HepG2 (cell line): ENCODE data around the gene ZDHHC7. TPM values are rescaled to one million over a fixed set of nuclear protein-coding genes. Genes with fewer than 3 reads are reported as not detected.

Source experiments
- ATAC-seq: fragments of 200-7000 bp; cut with Tn5 transposase; 3 replicates; pipeline ENCODE4 v1.9.1; 2020; ENCODE audit warnings: mild to moderate bottlenecking, moderate library complexity
- BruUV-seq: library from RNA; stranded (reverse); fragments of 400-500 nt; replicated peaks from 2 replicates; lab custom pipeline; 2021; lab: Mats Ljungman, UMichigan
- CTCF ChIA-PET: fragments of 300-600 bp; formaldehyde crosslinking; extraction: SDS; loops from one replicate; lab custom pipeline; 2021; ENCODE audit warnings: low total read pairs, inconsistent platforms, low intra/inter-chr PET ratio; lab: Yijun Ruan, JAX
- POLR2A ChIA-PET: fragments of 350-600 bp; sonication (Branson Sonifier 250); formaldehyde crosslinking; loops from one replicate; lab custom pipeline; 2020; ENCODE audit warnings: antibody characterized with exemption, inconsistent platforms; lab: Yijun Ruan, JAX
- DNase-seq: peaks from one replicate; pipeline ENCODE4 v3.0.0-alpha.2; 2015; ENCODE audit warnings: low spot score
- FAIRE-seq: peaks from 3 replicates; lab custom pipeline; 2011; peaks lifted over from hg19 to GRCh38; lab: Jason Lieb, UNC
- H2AFZ ChIP-seq: one replicate; pipeline ENCODE4 v1.6.1; 2011; ENCODE audit warnings: low read length, inconsistent platforms
- H3K27ac ChIP-seq: fragments of 300-600 bp; 3 replicates; pipeline ENCODE4 v1.8.0; 2011; ENCODE audit warnings: mixed run types, mild to moderate bottlenecking, mixed read lengths, low read length, inconsistent platforms; ENCODE audit not compliant: insufficient read depth; ENCODE audit errors: extremely low read length
- H3K27me3 ChIP-seq, 2 experiments: fragments of 200-600 bp in 1 of 2; 2 replicates in 1 of 2; 3 replicates in 1 of 2; pipeline versions ENCODE4 v1.6.0 to v1.8.0; 2011; ENCODE audit warnings: low read length in 2 of 2, mild to moderate bottlenecking in 2 of 2, moderate library complexity in 2 of 2, inconsistent platforms in 1 of 2; ENCODE audit not compliant: insufficient read depth in 2 of 2, control insufficient read depth in 1 of 2
- H3K36me3 ChIP-seq, 2 experiments: fragments of 200-600 bp in 1 of 2; replicated peaks in 1 of 2; 2 replicates in 1 of 2; 3 replicates in 1 of 2; pipeline versions ENCODE4 v1.5.1 to v1.8.0; 2011; ENCODE audit warnings: low read length in 2 of 2, inconsistent platforms in 1 of 2; ENCODE audit not compliant: insufficient read depth in 2 of 2, control insufficient read depth in 1 of 2
- H3K4me1 ChIP-seq: 2 replicates; pipeline ENCODE4 v1.5.1; 2012; ENCODE audit warnings: low read length, inconsistent platforms; ENCODE audit not compliant: insufficient read depth
- H3K4me2 ChIP-seq: 2 replicates; pipeline ENCODE4 v1.6.0; 2011; ENCODE audit warnings: low read depth, low read length, inconsistent platforms
- H3K4me3 ChIP-seq, 3 experiments: fragments of 200-600 bp in 1 of 3; sonication (generic), shearing (Covaris generic) in 1 of 3; replicated peaks in 1 of 3; 2 replicates each; pipeline ENCODE4 v1.5.1; 2011 to 2016; ENCODE audit warnings: low read length in 3 of 3, inconsistent platforms in 2 of 3, low read depth in 2 of 3, mild to moderate bottlenecking in 2 of 3, control low read depth in 1 of 3, mixed read lengths in 1 of 3; ENCODE audit not compliant: insufficient read depth in 1 of 3
- H3K79me2 ChIP-seq: one replicate; pipeline ENCODE4 v1.6.1; 2011; ENCODE audit warnings: low read length, inconsistent platforms; ENCODE audit not compliant: insufficient read depth
- H3K9ac ChIP-seq: 2 replicates; pipeline ENCODE4 v1.6.0; 2011; ENCODE audit warnings: mild to moderate bottlenecking, low read depth, low read length, inconsistent platforms; ENCODE audit not compliant: insufficient read depth
- H3K9me3 ChIP-seq: 2 replicates; pipeline ENCODE4 v1.5.1; 2012; ENCODE audit warnings: mild to moderate bottlenecking, low read length
- H4K20me1 ChIP-seq: 2 replicates; pipeline ENCODE4 v1.6.0; 2011; ENCODE audit warnings: inconsistent platforms, mild to moderate bottlenecking, low read length, moderate library complexity; ENCODE audit not compliant: insufficient read depth
- CENPX ChIP-seq: sonication (generic); formaldehyde crosslinking; IDR thresholded peaks from 2 replicates; pipeline ENCODE4 v1.9.0; 2021; ENCODE audit warnings: mild to moderate bottlenecking, missing genetic modification reagents, moderate library complexity
- ETV6 ChIP-seq: sonication (generic); formaldehyde crosslinking; conservative IDR thresholded peaks from 2 replicates; pipeline ENCODE4 v1.4.0; 2020; ENCODE audit warnings: missing genetic modification reagents
- LRRFIP1 ChIP-seq: sonication (generic); formaldehyde crosslinking; conservative IDR thresholded peaks from 2 replicates; pipeline ENCODE4 v1.4.0; 2020; ENCODE audit warnings: missing genetic modification reagents
- MED8 ChIP-seq: sonication (generic); formaldehyde crosslinking; IDR thresholded peaks from 2 replicates; pipeline ENCODE4 v1.8.1; 2023; ENCODE audit warnings: mild to moderate bottlenecking, missing genetic modification reagents; ENCODE audit not compliant: insufficient replicate concordance
- MEF2D ChIP-seq: sonication (generic); formaldehyde crosslinking; IDR thresholded peaks from 2 replicates; pipeline ENCODE4 v1.5.1; 2020; ENCODE audit warnings: mild to moderate bottlenecking, missing genetic modification reagents
- MXD3 ChIP-seq: IDR thresholded peaks from 2 replicates; pipeline ENCODE4 v1.6.1; 2016; ENCODE audit warnings: mild to moderate bottlenecking, missing biosample characterization, missing genetic modification reagents
- NR2C2 ChIP-seq: sonication (generic); formaldehyde crosslinking; IDR thresholded peaks from 2 replicates; pipeline ENCODE4 v1.4.0; 2020; ENCODE audit warnings: missing genetic modification reagents, mild to moderate bottlenecking, moderate library complexity, borderline replicate concordance
- PCBP2 ChIP-seq: fragments of 200-400 bp; formaldehyde crosslinking; optimal IDR thresholded peaks from 2 replicates; pipeline ENCODE3; 2018; ENCODE audit warnings: low read length, low read depth; ENCODE audit not compliant: poor library complexity, severe bottlenecking
- TFE3 ChIP-seq: IDR thresholded peaks from 2 replicates; pipeline ENCODE4 v1.6.1; 2016
- THAP11 ChIP-seq: IDR thresholded peaks from 2 replicates; pipeline ENCODE4 v1.6.1; 2016; ENCODE audit warnings: missing biosample characterization, missing genetic modification reagents
- THYN1 ChIP-seq: sonication (generic); formaldehyde crosslinking; IDR thresholded peaks from 2 replicates; pipeline ENCODE4 v1.8.1; 2023; ENCODE audit warnings: low read depth, mild to moderate bottlenecking, moderate library complexity, missing genetic modification reagents, borderline replicate concordance
- ZBED4 ChIP-seq: sonication (generic); formaldehyde crosslinking; IDR thresholded peaks from 2 replicates; pipeline ENCODE4 v1.4.0; 2020; ENCODE audit warnings: missing genetic modification reagents, borderline replicate concordance
- ZMYM4 ChIP-seq: sonication (generic); formaldehyde crosslinking; IDR thresholded peaks from 2 replicates; pipeline ENCODE4 v1.8.1; 2023; ENCODE audit warnings: mild to moderate bottlenecking, missing genetic modification reagents
- ZNF160 ChIP-seq: sonication (generic); formaldehyde crosslinking; IDR thresholded peaks from 2 replicates; pipeline ENCODE4 v1.8.0; 2022; ENCODE audit warnings: mild to moderate bottlenecking, inconsistent platforms, missing genetic modification reagents
- ZNF772 ChIP-seq: sonication (generic); formaldehyde crosslinking; IDR thresholded peaks from 2 replicates; pipeline ENCODE4 v1.5.0; 2020; ENCODE audit warnings: mild to moderate bottlenecking, missing genetic modification reagents
- ZNF891 ChIP-seq: sonication (generic); formaldehyde crosslinking; IDR thresholded peaks from 2 replicates; pipeline ENCODE4 v1.5.0; 2020; ENCODE audit warnings: mild to moderate bottlenecking, missing genetic modification reagents
- WGBS: methylation state at CpG from one replicate; pipeline ENCODE4 v1.1.6; 2017; ENCODE audit warnings: low lambda C conversion rate; 5-methylcytosine and 5-hydroxymethylcytosine counted together
- in situ Hi-C: cut with HindIII; loops from 2 replicates; pipeline ENCODE4 v1.10.0; 2017; ENCODE audit warnings: low pct_unique_long_range_greater_than_20kb; ENCODE audit not compliant: extremely low pct_ligation_motif_present
- intact Hi-C: fragments of 100-400 bp; cut with micrococcal nuclease; formaldehyde crosslinking; loops from one replicate; pipeline ENCODE4 v1.10.0; 2022; ENCODE audit not compliant: unreplicated experiment
- polyA plus RNA-seq, 8 experiments: library from polyadenylated mRNA; depleted of rRNA in 3 of 8; stranded (reverse) in 7 of 8; unstranded in 1 of 8; fragments of >200 nt; fragmentation: Illumina TruSeq in 4 of 8; extraction: Trizol in 4 of 8; gene quantifications; 2 replicates each; pipeline versions ENCODE4 v1.2.1 to v1.2.3, GENCODE V29; 2011 to 2016; ENCODE audit warnings: low read depth in 4 of 8, missing spikeins in 1 of 8, mixed read lengths in 1 of 8; ENCODE audit not compliant: insufficient read depth in 1 of 8
- total RNA-seq, 5 experiments: library from RNA; depleted of rRNA; stranded (reverse); fragments of >200 nt; fragmentation: Illumina TruSeq; extraction: Trizol; gene quantifications; 2 replicates each; pipeline ENCODE4 v1.2.3, GENCODE V29; 2016; ENCODE audit warnings: low read depth in 1 of 5

ZDHHC7 gene
- total and polyA plus RNA-seq, 2 of the 13 experiments (the other 11 are each of a cell fraction or from before 2014, with no cell fraction given): 46.8 to 67.6 TPM

- FAIRE-seq: peak; percentile 60
- POLR2A ChIA-PET: no interaction called here
- TF ChIP-seq MED8 (no peak), THAP11 (CRISPR knock-in tag) (no peak), PCBP2 (no peak), CENPX (CRISPR knock-in tag) (no peak), ZNF160 (no peak), NR2C2 (0 out of 2 replicates have a peak, but pooled peaks have one; percentile 12), TFE3 (0 out of 2 replicates have a peak, but pooled peaks have one; percentile 6), ETV6 (no peak), ZNF772 (CRISPR knock-in tag) (0 out of 2 replicates have a peak, but pooled peaks have one; percentile 12), ZNF891 (CRISPR knock-in tag) (peak; percentile 68; the same call in 1 of the 2 replicates), ZMYM4 (CRISPR knock-in tag) (no peak; the same call in 1 of the 2 replicates), MXD3 (CRISPR knock-in tag) (no peak), MEF2D (CRISPR knock-in tag) (no peak), THYN1 (CRISPR knock-in tag) (no peak), ZBED4 (no peak), LRRFIP1 (CRISPR knock-in tag) (no peak)
These were observed 44.9 kb upstream of the ZDHHC7 start for GRCh38 chr16:85056211-85056748.

More at GRCh38 chr16:85056211-85056748, 44.9 kb upstream of the ZDHHC7 start:
- Histone ChIP-seq H3K4me2 (peak overlapping the region; percentile 78), H3K9me3 (no peaks in the 10 kb centered on the region), H2AFZ (no peak overlapping the region), H3K27ac (no peak overlapping the region), H3K79me2 (no peaks in the 10 kb centered on the region), H3K9ac (no peak overlapping the region), H4K20me1 (no peaks in the 10 kb centered on the region), H3K27me3 (peaks cover 0 to 2% of the 10 kb centered on the region in 2 experiments; a peak in 2 of 5 replicates), H3K36me3 (no peaks in the 10 kb centered on the region), H3K4me3 (peak overlapping the region in 1 of 3 experiments; percentile 49; a peak in 1 of 6 replicates), H3K4me1 (peaks cover 33% of the 10 kb centered on the region)
- in situ Hi-C loops (no loop called here), intact Hi-C loops (no loop called here)
- BruUV-seq: no TSS peak
- ATAC-seq: peak; percentile 86
- DNase-seq: peak; percentile 27
- CTCF ChIA-PET: interaction anchor here (1.6 kb wide), 1 partner anchor 85 kb away, joined by 3 read pairs; no protein-coding TSS in a partner anchor
- 58% methylated on average over 16 of the region's 16 CpGs for WGBS
